HepG2 (cell line): ENCODE data around the gene UGGT1. TPM values are rescaled to one million over a fixed set of nuclear protein-coding genes. Genes with fewer than 3 reads are reported as not detected.

Experiments
- CEBPG ChIP-seq: IDR thresholded peaks from 2 replicates; pipeline ENCODE4 v1.6.1; 2016
- CREBL2 ChIP-seq: sonication (generic); formaldehyde crosslinking; IDR thresholded peaks from 2 replicates; pipeline ENCODE4 v1.8.1; 2023; ENCODE audit warnings: missing genetic modification reagents, mild to moderate bottlenecking, borderline replicate concordance
- FOSL1 ChIP-seq: sonication (generic); formaldehyde crosslinking; IDR thresholded peaks from 2 replicates; pipeline ENCODE4 v1.9.0; 2021; ENCODE audit warnings: missing genetic modification reagents, borderline replicate concordance
- MAFG ChIP-seq: sonication (generic); formaldehyde crosslinking; IDR thresholded peaks from 2 replicates; pipeline ENCODE4 v1.5.1; 2020; ENCODE audit warnings: mild to moderate bottlenecking, missing genetic modification reagents
- MEIS1 ChIP-seq: sonication (generic); formaldehyde crosslinking; IDR thresholded peaks from 2 replicates; pipeline ENCODE4 v1.9.0; 2021; ENCODE audit warnings: mild to moderate bottlenecking, missing genetic modification reagents, moderate library complexity, borderline replicate concordance
- NFAT5 ChIP-seq: sonication (generic); formaldehyde crosslinking; IDR thresholded peaks from 2 replicates; pipeline ENCODE4 v1.4.0; 2020; ENCODE audit warnings: missing genetic modification reagents
- PAX8 ChIP-seq: sonication (generic); formaldehyde crosslinking; IDR thresholded peaks from 2 replicates; pipeline ENCODE4 v1.8.0; 2022; ENCODE audit warnings: mild to moderate bottlenecking, missing genetic modification reagents, borderline replicate concordance
- PHF20 ChIP-seq: sonication (generic); formaldehyde crosslinking; IDR thresholded peaks from 2 replicates; pipeline ENCODE4 v1.5.0; 2020; ENCODE audit warnings: mild to moderate bottlenecking, missing genetic modification reagents
- PLSCR1 ChIP-seq: sonication (generic); formaldehyde crosslinking; IDR thresholded peaks from 2 replicates; pipeline ENCODE4 v1.5.0; 2020; ENCODE audit warnings: missing genetic modification reagents, mild to moderate bottlenecking, borderline replicate concordance
- PRMT3 ChIP-seq: sonication (generic); formaldehyde crosslinking; IDR thresholded peaks from 2 replicates; pipeline ENCODE4 v1.8.1; 2022; ENCODE audit warnings: low read depth, mild to moderate bottlenecking, moderate library complexity, missing genetic modification reagents, borderline replicate concordance
- RBM22 ChIP-seq: fragments of 200-400 bp; formaldehyde crosslinking; optimal IDR thresholded peaks from 2 replicates; pipeline ENCODE3; 2017; ENCODE audit warnings: mild to moderate bottlenecking, low read length, moderate library complexity
- REPIN1 ChIP-seq: sonication (generic); formaldehyde crosslinking; IDR thresholded peaks from 2 replicates; pipeline ENCODE4 v1.8.0; 2022; ENCODE audit warnings: missing genetic modification reagents, low read depth, mild to moderate bottlenecking, borderline replicate concordance
- SRY ChIP-seq: sonication (generic); formaldehyde crosslinking; IDR thresholded peaks from 2 replicates; pipeline ENCODE4 v1.8.0; 2022; ENCODE audit warnings: mild to moderate bottlenecking, missing genetic modification reagents
- ZBTB10 ChIP-seq: sonication (generic); formaldehyde crosslinking; IDR thresholded peaks from 2 replicates; pipeline ENCODE4 v1.4.0; 2020; ENCODE audit warnings: missing genetic modification reagents, borderline replicate concordance
- ZKSCAN1 ChIP-seq: fragments of 150-350 bp; IDR thresholded peaks from 2 replicates; pipeline ENCODE4 v1.6.1; 2014; ENCODE audit warnings: low read length
- ZNF263 ChIP-seq: sonication (generic); formaldehyde crosslinking; IDR thresholded peaks from 2 replicates; pipeline ENCODE4 v1.4.0; 2020; ENCODE audit warnings: missing genetic modification reagents
- ZNF33A ChIP-seq: sonication (generic); formaldehyde crosslinking; IDR thresholded peaks from 2 replicates; pipeline ENCODE4 v1.5.1; 2020; ENCODE audit warnings: missing genetic modification reagents, mild to moderate bottlenecking, moderate library complexity, borderline replicate concordance
- ZNF44 ChIP-seq: sonication (generic); formaldehyde crosslinking; IDR thresholded peaks from 2 replicates; pipeline ENCODE4 v1.5.1; 2020; ENCODE audit warnings: mild to moderate bottlenecking, missing genetic modification reagents
- ZNF670 ChIP-seq: sonication (generic); formaldehyde crosslinking; IDR thresholded peaks from 2 replicates; pipeline ENCODE4 v1.8.0; 2022; ENCODE audit warnings: mild to moderate bottlenecking, missing genetic modification reagents, borderline replicate concordance
- ZNF777 ChIP-seq: sonication (generic); formaldehyde crosslinking; IDR thresholded peaks from 2 replicates; pipeline ENCODE4 v1.4.0; 2020; ENCODE audit warnings: missing genetic modification reagents
- polyA plus RNA-seq, 8 experiments: library from polyadenylated mRNA; depleted of rRNA in 3 of 8; stranded (reverse) in 7 of 8; unstranded in 1 of 8; fragments of >200 nt; fragmentation: Illumina TruSeq in 4 of 8; extraction: Trizol in 4 of 8; gene quantifications; 2 replicates each; pipeline versions ENCODE4 v1.2.1 to v1.2.3, GENCODE V29; 2011 to 2016; ENCODE audit warnings: low read depth in 4 of 8, missing spikeins in 1 of 8, mixed read lengths in 1 of 8; ENCODE audit not compliant: insufficient read depth in 1 of 8
- total RNA-seq, 5 experiments: library from RNA; depleted of rRNA; stranded (reverse); fragments of >200 nt; fragmentation: Illumina TruSeq; extraction: Trizol; gene quantifications; 2 replicates each; pipeline ENCODE4 v1.2.3, GENCODE V29; 2016; ENCODE audit warnings: low read depth in 1 of 5

UGGT1 gene
- total and polyA plus RNA-seq, 2 of the 13 experiments (the other 11 are each of a cell fraction or from before 2014, with no cell fraction given), result 35.8 to 83.2 TPM

GRCh38 chr2:128232965-128233789 lies 142.2 kb downstream of the UGGT1 start (continued):
- TF ChIP-seq NFAT5 (CRISPR knock-in tag), result peak; percentile 68
- TF ChIP-seq CEBPG (CRISPR knock-in tag), result 0 out of 2 replicates have a peak, but pooled peaks have one; percentile 23
- TF ChIP-seq FOSL1 (CRISPR knock-in tag), result no peak
- TF ChIP-seq REPIN1, result peak; percentile 82
- no peak for TF ChIP-seq PRMT3
- no peak for TF ChIP-seq ZNF44
- TF ChIP-seq ZNF670 (CRISPR knock-in tag), result peak; percentile 93; the same call in 1 of the 2 replicates
- 0 out of 2 replicates have a peak, but pooled peaks have one; percentile 22 for TF ChIP-seq PLSCR1 (CRISPR knock-in tag)
- TF ChIP-seq ZNF263 (CRISPR knock-in tag), result peak; percentile 95
- peak; percentile 64 for TF ChIP-seq ZNF777 (CRISPR knock-in tag)
- TF ChIP-seq SRY (CRISPR knock-in tag), result 0 out of 2 replicates have a peak, but pooled peaks have one; percentile 84
- TF ChIP-seq RBM22, result no peak
- TF ChIP-seq MAFG (CRISPR knock-in tag), result no peak
- TF ChIP-seq ZBTB10 (CRISPR knock-in tag), result peak; percentile 58; the same call in 1 of the 2 replicates
- peak; percentile 51; the same call in 1 of the 2 replicates for TF ChIP-seq CREBL2 (CRISPR knock-in tag)
- TF ChIP-seq MEIS1 (CRISPR knock-in tag), result peak; percentile 93
- TF ChIP-seq PHF20 (CRISPR knock-in tag), result peak; percentile 45; the same call in 1 of the 2 replicates
- peak; percentile 62; the same call in 1 of the 2 replicates for TF ChIP-seq PAX8 (CRISPR knock-in tag)
- no peak for TF ChIP-seq ZKSCAN1
- peak; percentile 83; the same call in 1 of the 2 replicates for TF ChIP-seq ZNF33A (CRISPR knock-in tag)
